ENCODE measurements around the gene TTYH3.

DNA sequence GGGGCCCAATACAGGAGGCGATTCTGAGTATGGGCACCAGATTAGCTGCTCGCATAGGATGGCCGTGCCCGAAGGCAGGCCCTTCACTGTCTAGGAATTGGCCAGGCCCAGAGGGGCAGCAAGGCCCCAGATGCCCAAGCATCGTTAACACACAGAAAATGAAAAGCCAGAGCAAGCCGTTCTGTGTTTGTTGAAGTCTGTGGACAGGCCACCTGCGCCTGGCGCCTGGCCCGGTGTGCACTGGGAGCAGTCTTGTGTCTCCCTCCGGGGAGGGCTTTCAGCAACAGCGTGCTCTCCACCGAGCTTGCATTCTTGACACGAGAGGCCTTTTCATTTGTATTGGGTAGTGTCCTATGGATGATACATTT, 34.5 kb upstream of the TTYH3 start:
- TF ChIP-seq, protein P1, sequence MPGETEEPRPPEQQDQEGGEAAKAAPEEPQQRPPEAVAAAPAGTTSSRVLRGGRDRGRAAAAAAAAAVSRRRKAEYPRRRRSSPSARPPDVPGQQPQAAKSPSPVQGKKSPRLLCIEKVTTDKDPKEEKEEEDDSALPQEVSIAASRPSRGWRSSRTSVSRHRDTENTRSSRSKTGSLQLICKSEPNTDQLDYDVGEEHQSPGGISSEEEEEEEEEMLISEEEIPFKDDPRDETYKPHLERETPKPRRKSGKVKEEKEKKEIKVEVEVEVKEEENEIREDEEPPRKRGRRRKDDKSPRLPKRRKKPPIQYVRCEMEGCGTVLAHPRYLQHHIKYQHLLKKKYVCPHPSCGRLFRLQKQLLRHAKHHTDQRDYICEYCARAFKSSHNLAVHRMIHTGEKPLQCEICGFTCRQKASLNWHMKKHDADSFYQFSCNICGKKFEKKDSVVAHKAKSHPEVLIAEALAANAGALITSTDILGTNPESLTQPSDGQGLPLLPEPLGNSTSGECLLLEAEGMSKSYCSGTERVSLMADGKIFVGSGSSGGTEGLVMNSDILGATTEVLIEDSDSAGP (CRISPR knock-in tag; IDR thresholded peaks at IDR 0.05; ENCODE audit: borderline replicate concordance): no peak
- TF ChIP-seq, protein P2, sequence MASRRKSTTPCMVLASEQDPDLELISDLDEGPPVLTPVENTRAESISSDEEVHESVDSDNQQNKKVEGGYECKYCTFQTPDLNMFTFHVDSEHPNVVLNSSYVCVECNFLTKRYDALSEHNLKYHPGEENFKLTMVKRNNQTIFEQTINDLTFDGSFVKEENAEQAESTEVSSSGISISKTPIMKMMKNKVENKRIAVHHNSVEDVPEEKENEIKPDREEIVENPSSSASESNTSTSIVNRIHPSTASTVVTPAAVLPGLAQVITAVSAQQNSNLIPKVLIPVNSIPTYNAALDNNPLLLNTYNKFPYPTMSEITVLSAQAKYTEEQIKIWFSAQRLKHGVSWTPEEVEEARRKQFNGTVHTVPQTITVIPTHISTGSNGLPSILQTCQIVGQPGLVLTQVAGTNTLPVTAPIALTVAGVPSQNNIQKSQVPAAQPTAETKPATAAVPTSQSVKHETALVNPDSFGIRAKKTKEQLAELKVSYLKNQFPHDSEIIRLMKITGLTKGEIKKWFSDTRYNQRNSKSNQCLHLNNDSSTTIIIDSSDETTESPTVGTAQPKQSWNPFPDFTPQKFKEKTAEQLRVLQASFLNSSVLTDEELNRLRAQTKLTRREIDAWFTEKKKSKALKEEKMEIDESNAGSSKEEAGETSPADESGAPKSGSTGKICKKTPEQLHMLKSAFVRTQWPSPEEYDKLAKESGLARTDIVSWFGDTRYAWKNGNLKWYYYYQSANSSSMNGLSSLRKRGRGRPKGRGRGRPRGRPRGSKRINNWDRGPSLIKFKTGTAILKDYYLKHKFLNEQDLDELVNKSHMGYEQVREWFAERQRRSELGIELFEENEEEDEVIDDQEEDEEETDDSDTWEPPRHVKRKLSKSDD (CRISPR knock-in tag; IDR thresholded peaks at IDR 0.05; ENCODE audit: low read depth): no peak
- no peak for TF ChIP-seq CBX2 (IDR thresholded peaks at IDR 0.05; ENCODE audit: low read depth, low read length)
- TF ChIP-seq CBX2 (CRISPR knock-in tag; IDR thresholded peaks at IDR 0.05; ENCODE audit: low read depth): no peak

Measured in HepG2 (cell line).